ENCODE data around the gene PRSS35. TPM values are rescaled to one million over a fixed set of nuclear protein-coding genes. Genes with fewer than 3 reads are reported as not detected.

The PRSS35 gene
- total and polyA plus RNA-seq, 8 donors = 0.08 to 6.4 (median 0.22) TPM; not detected in 4

- WGBS, 5 donors = 59 to 84% (median 69%) methylated on average over 3 of the region's 3 CpGs
- peak in 1 of 2 donors; percentile 8 for DNase-seq
- no peak overlapping the region for H3K27ac ChIP-seq
- H3K9me3 ChIP-seq = no peaks in the 10 kb centered on the region
- no peaks in the 10 kb centered on the region for H3K36me3 ChIP-seq
- H3K4me1 ChIP-seq = no peaks in the 10 kb centered on the region
- TF ChIP-seq POLR2AphosphoS5 (IDR thresholded peaks at IDR 0.05) (no peak), EP300 (IDR thresholded peaks at IDR 0.05) (no peak), POLR2A (IDR thresholded peaks at IDR 0.05) (no peak)
- TF ChIP-seq, protein P1, sequence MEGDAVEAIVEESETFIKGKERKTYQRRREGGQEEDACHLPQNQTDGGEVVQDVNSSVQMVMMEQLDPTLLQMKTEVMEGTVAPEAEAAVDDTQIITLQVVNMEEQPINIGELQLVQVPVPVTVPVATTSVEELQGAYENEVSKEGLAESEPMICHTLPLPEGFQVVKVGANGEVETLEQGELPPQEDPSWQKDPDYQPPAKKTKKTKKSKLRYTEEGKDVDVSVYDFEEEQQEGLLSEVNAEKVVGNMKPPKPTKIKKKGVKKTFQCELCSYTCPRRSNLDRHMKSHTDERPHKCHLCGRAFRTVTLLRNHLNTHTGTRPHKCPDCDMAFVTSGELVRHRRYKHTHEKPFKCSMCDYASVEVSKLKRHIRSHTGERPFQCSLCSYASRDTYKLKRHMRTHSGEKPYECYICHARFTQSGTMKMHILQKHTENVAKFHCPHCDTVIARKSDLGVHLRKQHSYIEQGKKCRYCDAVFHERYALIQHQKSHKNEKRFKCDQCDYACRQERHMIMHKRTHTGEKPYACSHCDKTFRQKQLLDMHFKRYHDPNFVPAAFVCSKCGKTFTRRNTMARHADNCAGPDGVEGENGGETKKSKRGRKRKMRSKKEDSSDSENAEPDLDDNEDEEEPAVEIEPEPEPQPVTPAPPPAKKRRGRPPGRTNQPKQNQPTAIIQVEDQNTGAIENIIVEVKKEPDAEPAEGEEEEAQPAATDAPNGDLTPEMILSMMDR (IDR thresholded peaks at IDR 0.05) = no peak
- H3K4me3 ChIP-seq = no peak overlapping the region
- intact Hi-C loops (cut with DNase I; ENCODE audit: low total_unique reads) = no loop called here
- H3K27me3 ChIP-seq = no peaks in the 10 kb centered on the region
Measured at GRCh38 chr6:83467620-83468036, 44.7 kb upstream of the PRSS35 start.

DNA sequence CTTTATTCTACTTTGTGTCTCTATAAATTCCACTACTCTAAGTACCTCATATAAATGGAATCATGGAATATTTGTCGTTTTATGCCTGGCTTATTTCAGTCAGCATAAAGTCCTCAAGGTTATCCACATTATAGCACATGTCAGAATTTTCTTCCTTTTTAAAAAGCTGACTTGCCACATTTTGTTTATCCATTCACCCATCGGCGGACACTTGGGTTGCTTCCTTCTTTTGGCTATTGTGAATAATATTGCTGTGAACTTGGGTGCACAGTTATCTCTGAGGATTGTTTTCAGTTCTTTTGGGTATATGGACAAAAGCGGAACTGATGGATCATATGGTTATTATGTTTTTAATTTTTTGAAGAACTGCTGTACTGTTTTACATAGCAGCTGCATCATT, 42.3 kb upstream of the PRSS35 start:
- Histone ChIP-seq H3K27me3 (no peaks in the 10 kb centered on the region), H3K36me3 (no peaks in the 10 kb centered on the region), H3K9me3 (no peaks in the 10 kb centered on the region), H3K4me3 (no peak overlapping the region), H3K27ac (no peak overlapping the region), H3K4me1 (no peaks in the 10 kb centered on the region)
- no peak for DNase-seq
- TF ChIP-seq POLR2A (IDR thresholded peaks at IDR 0.05) = no peak
- TF ChIP-seq POLR2AphosphoS5 (IDR thresholded peaks at IDR 0.05) = no peak
- no peak for TF ChIP-seq EP300 (IDR thresholded peaks at IDR 0.05)
- TF ChIP-seq, protein P1 (IDR thresholded peaks at IDR 0.05) = no peak
- WGBS, 5 donors = 74 to 79% (median 77%) methylated on average over 4 of the region's 4 CpGs
- intact Hi-C loops (cut with DNase I; ENCODE audit: low total_unique reads) = no loop called here

- no peak overlapping the region for H3K27ac ChIP-seq
- no peaks in the 10 kb centered on the region for H3K4me1 ChIP-seq
- TF ChIP-seq EP300 (IDR thresholded peaks at IDR 0.05) = no peak
- TF ChIP-seq POLR2AphosphoS5 (IDR thresholded peaks at IDR 0.05) = no peak
- no peak for TF ChIP-seq POLR2A (IDR thresholded peaks at IDR 0.05)
- TF ChIP-seq, protein P1 (IDR thresholded peaks at IDR 0.05) = no peak
- WGBS, 5 donors = 88 to 96% (median 92%) methylated on average over 3 of the region's 3 CpGs
- intact Hi-C loops (cut with DNase I; ENCODE audit: low total_unique reads) = no loop called here
- H3K27me3 ChIP-seq = no peaks in the 10 kb centered on the region
- no peaks in the 10 kb centered on the region for H3K9me3 ChIP-seq
- H3K4me3 ChIP-seq = no peak overlapping the region
- DNase-seq = no peak
- no peaks in the 10 kb centered on the region for H3K36me3 ChIP-seq
Measured at GRCh38 chr6:83470587-83470986, 41.7 kb upstream of the PRSS35 start.

DNA sequence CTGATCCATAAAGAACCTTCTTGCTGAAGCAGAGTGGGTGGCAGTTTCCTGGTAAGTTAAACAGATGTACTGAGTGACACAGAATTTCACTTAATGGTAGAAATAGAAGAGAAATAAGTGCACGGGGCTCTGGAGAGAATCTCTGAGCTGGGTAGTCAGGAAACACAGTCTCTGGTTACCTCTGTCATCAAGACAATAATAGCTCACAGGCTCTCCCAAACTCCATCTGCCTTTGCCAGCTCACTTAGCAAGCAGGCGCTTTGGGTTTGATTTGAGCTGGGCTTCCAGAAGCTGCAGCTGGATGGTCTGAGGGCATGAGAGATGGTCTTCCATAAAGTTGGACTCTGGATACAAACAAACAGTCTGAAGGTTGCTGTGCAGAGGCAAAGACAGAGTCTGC, 39.6 kb upstream of the PRSS35 start:
- H3K27ac ChIP-seq = no peak overlapping the region
- no peaks in the 10 kb centered on the region for H3K9me3 ChIP-seq
- H3K36me3 ChIP-seq = no peaks in the 10 kb centered on the region
- 75 to 94% (median 82%) methylated on average over 2 of the region's 2 CpGs for WGBS, 5 donors
- intact Hi-C loops (cut with DNase I; ENCODE audit: low total_unique reads) = no loop called here
- no peaks in the 10 kb centered on the region for H3K27me3 ChIP-seq
- DNase-seq = no peak
- no peaks in the 10 kb centered on the region for H3K4me1 ChIP-seq
- TF ChIP-seq POLR2A (IDR thresholded peaks at IDR 0.05) (no peak), POLR2AphosphoS5 (IDR thresholded peaks at IDR 0.05) (no peak), EP300 (IDR thresholded peaks at IDR 0.05) (no peak)
- TF ChIP-seq, protein P1 (IDR thresholded peaks at IDR 0.05) = no peak
- no peak overlapping the region for H3K4me3 ChIP-seq
